ENCODE measurements around the gene MBP. TPM values are rescaled to one million over a fixed set of nuclear protein-coding genes. Genes with fewer than 3 reads are reported as not detected.

Gene MBP
- total RNA-seq, 1 donor from 2014 or later: 0.53 TPM

DNA sequence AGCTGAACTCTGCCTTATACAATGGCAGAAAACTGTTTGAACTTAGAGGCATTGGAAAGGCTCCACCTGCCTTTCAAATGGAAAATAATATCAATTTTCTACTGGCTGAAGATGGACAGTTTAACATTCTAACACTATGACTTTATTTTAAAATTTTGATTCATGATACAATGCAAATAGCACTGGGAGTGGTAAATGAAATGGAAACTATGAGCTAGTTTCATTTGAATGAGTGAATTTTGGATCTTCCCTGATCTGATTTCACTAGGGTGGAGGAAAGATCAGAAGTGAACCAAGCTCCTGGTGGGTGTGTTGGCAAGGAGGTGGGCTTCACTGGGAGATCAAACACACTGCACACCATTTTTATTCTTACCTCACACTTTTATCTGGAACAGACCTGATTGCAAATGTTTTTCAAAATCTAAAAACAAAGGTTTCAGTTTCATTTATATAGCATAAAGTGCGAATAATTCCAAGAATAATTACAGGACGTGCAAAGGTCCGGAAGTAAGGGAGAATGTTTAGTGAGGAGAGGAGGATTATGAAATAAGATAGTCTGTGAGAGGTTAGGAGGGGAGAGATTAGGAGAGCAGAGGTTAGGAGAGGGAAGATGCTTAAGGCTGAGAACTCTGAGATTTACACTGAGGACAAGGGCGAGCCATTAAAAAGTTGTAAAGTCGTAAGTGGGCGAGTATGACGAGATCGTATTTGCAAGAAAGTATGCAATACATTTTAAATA is 18.6 kb upstream of the MBP start:
- no peak for DNase-seq (ENCODE audit: low read depth, low spot score)

DNA sequence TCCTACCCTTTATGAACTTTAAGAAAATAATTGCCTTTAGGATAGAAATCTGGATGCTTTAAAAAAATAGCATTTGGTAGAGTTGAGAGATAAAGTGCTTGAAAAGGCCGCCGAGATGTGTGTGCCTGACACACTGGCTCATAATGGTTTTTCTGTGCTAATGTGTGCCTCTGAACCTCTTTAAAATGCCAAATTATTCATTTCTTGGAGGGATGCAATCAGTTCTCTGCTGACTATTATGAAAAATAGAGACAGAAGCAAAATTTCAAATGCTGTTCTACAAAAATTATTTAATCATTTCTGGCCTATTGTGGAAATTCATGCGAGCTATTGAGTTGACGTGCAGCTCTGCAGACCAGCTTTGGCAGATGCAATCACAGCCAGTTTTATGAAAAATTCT is 18.0 kb upstream of the MBP start:
- DNase-seq (ENCODE audit: low read depth, low spot score): no peak

- no peak for DNase-seq (ENCODE audit: low read depth, low spot score)
Measured at GRCh38 chr18:77148289-77148688, 15.7 kb upstream of the MBP start.

DNA sequence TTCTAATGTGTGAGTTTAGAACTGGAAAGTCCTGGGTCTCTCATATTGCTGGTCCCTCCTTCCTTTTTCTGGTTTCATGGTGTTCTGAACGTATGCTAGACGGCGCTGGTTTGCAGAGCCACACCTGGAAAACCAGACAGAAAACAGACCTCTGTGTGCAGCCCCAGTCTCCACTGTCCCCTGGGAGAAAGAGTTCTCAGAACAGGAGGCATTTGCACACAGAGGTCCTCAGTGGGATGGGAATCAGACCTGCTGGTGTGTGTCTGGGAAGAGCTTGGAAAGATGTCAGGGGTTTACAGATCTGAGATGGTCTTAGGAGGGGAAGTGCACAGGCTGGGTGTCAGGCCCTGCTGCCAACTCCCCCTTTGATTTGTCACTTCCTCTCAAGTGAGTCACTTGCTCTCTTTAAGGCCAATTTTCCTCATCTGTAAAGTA is 14.9 kb upstream of the MBP start:
- DNase-seq (ENCODE audit: low read depth, low spot score): no peak

GRCh38 chr18:77146249-77147080 is 13.9 kb upstream of the MBP start:
- DNase-seq (ENCODE audit: low read depth, low spot score): no peak

DNA sequence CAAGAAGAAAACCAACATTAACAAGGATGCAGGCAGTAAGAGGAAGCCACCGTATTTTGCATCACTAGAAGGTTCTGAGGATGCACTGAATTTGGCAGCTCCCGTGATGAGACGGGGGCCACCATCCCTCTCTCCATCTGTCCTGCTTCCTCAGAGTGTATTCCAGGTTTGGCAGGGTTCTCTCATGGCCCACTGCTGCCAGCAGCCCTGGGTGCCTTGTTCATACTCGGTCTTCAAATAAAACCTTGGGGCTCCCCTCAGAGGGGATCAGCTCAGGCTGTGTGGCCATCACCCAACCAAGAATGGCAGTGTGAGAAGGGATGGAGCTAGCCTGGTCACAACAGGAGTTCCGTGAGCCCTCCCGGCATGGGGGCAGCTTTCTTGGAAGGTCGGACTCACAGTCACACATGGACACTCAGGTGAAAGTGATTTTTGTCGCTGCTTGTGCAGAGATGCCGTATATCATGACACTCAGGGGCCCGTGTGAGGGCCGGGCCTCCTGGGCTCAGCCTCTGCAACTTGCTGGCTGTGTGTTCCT is 12.8 kb upstream of the MBP start:
- no peak for DNase-seq (ENCODE audit: low read depth, low spot score)

DNA sequence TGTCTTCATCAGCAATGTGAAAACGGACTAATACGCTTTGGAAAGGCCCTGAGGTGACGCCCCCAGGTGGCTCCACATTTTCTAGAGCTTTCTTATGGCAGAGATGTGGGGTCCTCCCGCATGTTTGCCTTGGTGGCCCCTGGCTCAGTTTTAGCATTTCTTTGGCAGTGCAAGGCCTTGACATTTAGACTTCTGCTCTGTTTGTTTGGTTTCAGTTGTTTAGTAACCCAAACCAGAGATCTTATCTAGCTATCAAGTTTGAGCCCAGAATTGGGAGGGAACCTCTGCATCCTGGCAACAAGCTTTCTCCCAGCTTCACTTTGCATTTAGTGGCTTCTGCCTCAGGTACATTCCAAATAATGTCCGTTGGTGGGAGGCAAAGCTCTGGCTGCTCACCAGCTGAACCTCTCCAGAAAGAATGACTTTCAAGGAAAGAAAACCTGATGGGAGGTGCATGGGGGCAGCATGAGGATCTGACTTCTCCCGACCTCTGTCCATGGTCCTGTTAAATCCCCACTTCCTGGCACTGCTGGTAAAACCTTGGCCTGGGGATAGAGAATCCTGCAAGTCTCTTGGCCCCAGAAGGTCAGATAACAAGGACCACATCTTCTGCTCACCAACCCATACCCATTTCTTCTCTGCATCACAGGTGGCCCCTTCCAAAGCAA is 12.0 kb upstream of the MBP start:
- no peak for DNase-seq (ENCODE audit: low read depth, low spot score)

GRCh38 chr18:77144046-77144445 is 11.5 kb upstream of the MBP start:
- no peak for DNase-seq (ENCODE audit: low read depth, low spot score)

GRCh38 chr18:77143196-77143595 is 10.6 kb upstream of the MBP start:
- no peak for DNase-seq (ENCODE audit: low read depth, low spot score)

DNA sequence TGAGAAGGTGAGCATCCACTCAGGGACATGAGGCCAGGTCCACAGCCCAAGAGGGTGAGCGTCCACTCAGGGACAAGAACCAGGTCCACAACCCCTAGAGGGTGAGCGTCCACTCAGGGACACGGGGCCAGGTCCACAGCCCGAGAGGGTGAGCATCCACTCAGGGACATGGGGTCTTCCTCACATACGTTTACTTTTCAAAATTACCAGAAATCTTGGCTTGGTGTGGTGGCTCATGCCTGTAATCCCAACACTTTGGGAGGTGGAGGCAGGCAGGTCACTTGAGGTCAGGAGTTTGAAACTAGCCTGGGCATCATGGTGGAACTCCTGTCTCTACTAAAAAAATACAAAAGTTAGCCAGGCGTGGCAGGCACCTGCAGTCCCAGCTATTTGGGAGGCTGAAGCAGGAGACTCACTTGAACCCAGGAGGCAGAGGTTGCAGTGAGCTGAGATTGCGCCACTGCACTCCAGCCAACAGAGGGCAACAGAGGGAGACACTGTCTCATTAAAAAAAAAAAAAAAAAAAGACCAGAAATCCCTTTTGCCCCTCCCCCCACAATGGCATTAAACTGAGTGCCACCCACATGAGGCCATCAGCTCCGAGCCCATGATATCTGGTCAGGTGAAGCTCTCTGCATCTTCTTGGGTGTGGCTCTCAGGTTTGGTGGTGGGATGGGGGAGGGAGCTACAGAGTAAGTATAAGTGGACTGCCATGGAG is 9.0 kb upstream of the MBP start:
- no peak for DNase-seq (ENCODE audit: low read depth, low spot score)

DNA sequence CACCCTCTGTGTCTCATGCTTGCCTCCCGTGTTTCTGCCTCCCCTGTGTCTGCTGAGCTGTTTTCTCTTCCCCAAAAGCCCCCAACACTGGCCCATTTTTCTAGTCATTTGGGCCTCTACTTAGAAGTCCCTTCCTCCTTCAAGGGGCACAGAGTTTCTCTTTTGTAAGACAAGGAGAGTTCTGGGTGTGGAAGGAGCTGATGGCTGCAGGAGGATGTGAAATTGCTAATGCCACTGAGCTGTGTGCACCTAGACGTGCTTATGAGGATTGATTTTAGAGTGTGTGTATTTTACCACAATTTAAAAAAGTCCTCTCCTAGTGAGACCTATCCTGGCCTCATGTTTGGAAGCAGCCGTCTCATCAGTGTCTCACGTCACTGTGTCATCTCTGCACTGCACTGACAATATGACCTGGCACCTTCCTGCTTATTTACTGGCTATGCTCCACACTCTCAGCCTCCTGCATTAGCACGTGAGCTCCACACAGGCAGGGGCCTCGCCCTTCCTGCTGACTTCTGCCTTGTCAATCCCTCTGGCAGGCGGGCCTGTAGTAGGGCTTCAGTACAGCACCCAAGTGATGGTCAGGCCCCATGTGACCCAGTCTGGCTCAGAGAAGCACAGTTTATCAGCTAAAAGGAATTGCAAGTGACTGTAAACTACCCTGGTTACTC is 8.0 kb upstream of the MBP start:
- DNase-seq (ENCODE audit: low read depth, low spot score): no peak

DNA sequence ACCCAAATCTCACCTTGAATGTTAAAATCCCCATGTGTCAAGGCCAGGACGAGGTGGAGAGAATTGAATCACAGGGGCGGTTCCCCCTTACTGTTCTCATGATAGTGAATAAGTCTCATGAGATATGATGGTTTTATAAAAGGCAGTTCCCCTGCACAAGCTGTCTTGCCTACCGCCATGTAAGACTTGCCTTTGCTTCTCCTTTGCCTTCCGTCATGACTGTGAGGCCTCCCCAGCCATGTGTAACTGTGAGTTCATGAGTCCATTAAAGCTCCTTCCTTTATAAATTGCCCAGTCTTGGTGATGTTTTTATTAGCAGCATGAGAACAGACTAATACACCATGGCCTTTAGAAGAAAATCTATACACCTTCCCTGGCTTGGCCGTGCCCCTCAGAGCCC is 7.4 kb upstream of the MBP start:
- no peak for DNase-seq (ENCODE audit: low read depth, low spot score)

- no peak for DNase-seq (ENCODE audit: low read depth, low spot score)
Measured at GRCh38 chr18:77139619-77140018, 7.0 kb upstream of the MBP start.

GRCh38 chr18:77138270-77138669 is 5.7 kb upstream of the MBP start:
- DNase-seq (ENCODE audit: low read depth, low spot score): no peak

- no peak for DNase-seq (ENCODE audit: low read depth, low spot score)
Measured at GRCh38 chr18:77137851-77138250, 5.3 kb upstream of the MBP start.

GRCh38 chr18:77136871-77137665 is 4.5 kb upstream of the MBP start:
- DNase-seq (ENCODE audit: low read depth, low spot score): no peak

- no peak for DNase-seq (ENCODE audit: low read depth, low spot score)
Measured at GRCh38 chr18:77136076-77136718, 3.6 kb upstream of the MBP start.

DNA sequence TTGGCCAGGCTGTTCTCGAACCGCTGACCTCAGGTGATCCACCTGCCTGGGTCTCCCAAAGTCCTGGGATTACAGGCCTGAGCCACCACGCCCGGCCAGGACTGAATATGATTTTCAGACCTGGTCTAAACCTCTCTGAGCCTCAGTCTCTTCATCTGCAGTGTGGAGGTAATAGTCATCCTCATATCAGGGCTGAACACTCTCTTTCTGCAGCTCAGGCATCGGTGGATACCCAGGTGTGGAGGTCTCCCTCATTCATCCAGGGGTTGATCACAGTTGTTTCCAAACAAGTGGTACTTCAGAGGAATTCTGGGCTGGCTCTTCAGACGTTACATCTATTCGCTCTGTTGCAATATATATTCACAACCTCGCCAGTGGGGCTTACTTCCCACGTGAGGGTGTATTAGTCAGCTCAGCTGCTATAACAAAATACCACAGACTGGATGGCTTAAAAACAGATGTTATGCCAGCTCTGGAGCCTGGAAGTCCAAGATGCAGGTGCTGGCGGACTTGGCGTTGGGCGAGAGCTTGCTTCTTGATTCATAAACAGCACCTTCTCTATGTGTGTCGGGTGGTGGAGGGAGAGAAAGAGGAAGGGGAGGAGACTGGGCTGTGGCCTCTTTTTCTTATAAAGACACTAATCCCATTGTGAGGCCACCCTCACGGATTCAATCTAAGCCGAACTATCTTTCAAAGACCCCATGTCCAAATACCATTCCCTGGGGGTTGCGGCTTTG is 2.9 kb upstream of the MBP start:
- DNase-seq (ENCODE audit: low read depth, low spot score): no peak

GRCh38 chr18:77134611-77135010 is 2.0 kb upstream of the MBP start:
- no peak for DNase-seq (ENCODE audit: low read depth, low spot score)
